A549 (cell line): ENCODE measurements around the gene OR4D2. TPM values are rescaled to one million over a fixed set of nuclear protein-coding genes. Genes with fewer than 3 reads are reported as not detected.

ENCODE experiments used
- ATAC-seq, 2 experiments: fragments of 200-7000 bp in 1 of 2; fragments of >200 bp in 1 of 2; cut with Nextera tagmentation in 1 of 2; cut with Tn5 transposase in 1 of 2; 3 replicates each; pipeline versions ENCODE4 v1.8.0 to v1.9.1; 2018 to 2020; ENCODE audit warnings: mild to moderate bottlenecking in 1 of 2, moderate library complexity in 1 of 2
- CTCF ChIA-PET: fragments of 300-600 bp; sonication (Branson Sonifier 250); formaldehyde crosslinking; extraction: SDS; loops from one replicate; lab custom pipeline; 2021; ENCODE audit warnings: antibody characterized with exemption, inconsistent platforms; lab: Yijun Ruan, JAX
- POLR2A ChIA-PET: fragments of 350-600 bp; formaldehyde crosslinking; extraction: SDS; loops from one replicate; lab custom pipeline; 2021; ENCODE audit warnings: antibody characterized with exemption, inconsistent platforms; lab: Yijun Ruan, JAX
- DNase-seq, 2 experiments: peaks; one replicate each; pipeline versions ENCODE4 v3.0.0 to v3.0.0-alpha.2; 2011 to 2016; ENCODE audit warnings: low read depth in 1 of 2, low spot score in 1 of 2
- FAIRE-seq: peaks from 2 replicates; lab custom pipeline; 2011; peaks lifted over from hg19 to GRCh38; lab: Jason Lieb, UNC
- H3K27ac ChIP-seq, 2 experiments: fragments of >200 bp; sonication (Bioruptor Twin); formaldehyde crosslinking; 3 replicates each; pipeline ENCODE4 v1.5.1; 2016 to 2017
- H3K4me1 ChIP-seq: fragments of >200 bp; sonication (Bioruptor Twin); formaldehyde crosslinking; 3 replicates; pipeline ENCODE4 v1.6.1; 2016
- H3K4me2 ChIP-seq: fragments of >200 bp; sonication (Bioruptor Twin); formaldehyde crosslinking; 3 replicates; pipeline ENCODE4 v1.6.1; 2016
- H3K4me3 ChIP-seq: fragments of >200 bp; sonication (Bioruptor Twin); formaldehyde crosslinking; 3 replicates; pipeline ENCODE4 v1.5.1; 2016
- H3K9me3 ChIP-seq: fragments of >200 bp; sonication (Bioruptor Twin); formaldehyde crosslinking; 3 replicates; pipeline ENCODE4 v1.6.1; 2016
- BCL3 ChIP-seq: fragments of >200 bp; sonication (Bioruptor Twin); formaldehyde crosslinking; IDR thresholded peaks from 3 replicates; pipeline ENCODE4 v1.6.1; 2016
- CBX2 ChIP-seq: fragments of 200-600 bp; sonication (generic); IDR thresholded peaks from 2 replicates; pipeline ENCODE4 v1.6.1; 2016; ENCODE audit warnings: low read depth, mild to moderate bottlenecking, borderline replicate concordance
- CHD2 ChIP-seq: fragments of 150-350 bp; IDR thresholded peaks from 2 replicates; pipeline ENCODE4 v1.6.1; 2014; ENCODE audit warnings: low read length; ENCODE audit not compliant: partially characterized antibody
- CHD4 ChIP-seq: fragments of 200-600 bp; sonication (generic); IDR thresholded peaks from 2 replicates; pipeline ENCODE4 v1.6.1; 2016; ENCODE audit warnings: antibody characterized with exemption, mild to moderate bottlenecking, borderline replicate concordance
- EP300 ChIP-seq, 2 experiments: fragments of >200 bp; sonication (Bioruptor Twin); formaldehyde crosslinking; IDR thresholded peaks; 2 replicates in 1 of 2; 3 replicates in 1 of 2; pipeline ENCODE4 v1.6.1; 2016 to 2017
- FOSB ChIP-seq: fragments of 250-450 bp; sonication (Bioruptor Pico); IDR thresholded peaks from 2 replicates; pipeline ENCODE4 v1.5.0; 2020; ENCODE audit warnings: mild to moderate bottlenecking, moderate library complexity
- FOSL2 ChIP-seq, 2 experiments: fragments of 450-650 bp in 1 of 2; fragments of >200 bp in 1 of 2; sonication (Bioruptor Twin) in 1 of 2; formaldehyde crosslinking; IDR thresholded peaks; 2 replicates each; pipeline versions ENCODE4 v1.5.0 to v1.6.1; 2016 to 2020; ENCODE audit warnings: mild to moderate bottlenecking in 1 of 2, moderate library complexity in 1 of 2
- FOXS1 ChIP-seq: fragments of 250-450 bp; sonication (Bioruptor Pico); IDR thresholded peaks from 2 replicates; pipeline ENCODE4 v1.5.0; 2020; ENCODE audit warnings: mild to moderate bottlenecking, moderate library complexity
- HOXA7 ChIP-seq: fragments of 250-450 bp; sonication (Bioruptor Pico); IDR thresholded peaks from 2 replicates; pipeline ENCODE4 v1.5.0; 2020; ENCODE audit warnings: mild to moderate bottlenecking, moderate library complexity
- HOXB13 ChIP-seq: fragments of 250-450 bp; sonication (Bioruptor Pico); IDR thresholded peaks from 2 replicates; pipeline ENCODE4 v1.5.0; 2020; ENCODE audit warnings: low read depth, mild to moderate bottlenecking, moderate library complexity
- JUNB ChIP-seq: fragments of >200 bp; sonication (Bioruptor Twin); formaldehyde crosslinking; IDR thresholded peaks from 2 replicates; pipeline ENCODE4 v1.6.1; 2016
- MAX ChIP-seq: IDR thresholded peaks from 2 replicates; pipeline ENCODE4 v1.6.1; 2012
- MYC ChIP-seq: IDR thresholded peaks from 2 replicates; pipeline ENCODE4 v1.6.1; 2012; ENCODE audit warnings: mild to moderate bottlenecking, inconsistent platforms, low read length, improper control_type of control experiment, borderline replicate concordance
- NFE2L2 ChIP-seq: fragments of 150-350 bp; conservative IDR thresholded peaks from 2 replicates; pipeline ENCODE4 v1.6.1; 2014; ENCODE audit warnings: low read length
- NR3C1 ChIP-seq: fragments of >200 bp; sonication (Bioruptor Twin); formaldehyde crosslinking; IDR thresholded peaks from 3 replicates; pipeline ENCODE4 v1.6.1; 2017
- PHF8 ChIP-seq: fragments of 200-600 bp; sonication (generic); IDR thresholded peaks from 2 replicates; pipeline ENCODE4 v1.6.1; 2016; ENCODE audit warnings: low read depth, mild to moderate bottlenecking, antibody characterized with exemption, moderate library complexity, borderline replicate concordance
- RAD21 ChIP-seq, 2 experiments: fragments of >200 bp in 1 of 2; sonication (Bioruptor Twin) in 1 of 2; formaldehyde crosslinking in 1 of 2; IDR thresholded peaks in 1 of 2; conservative IDR thresholded peaks in 1 of 2; 2 replicates in 1 of 2; 3 replicates in 1 of 2; pipeline ENCODE4 v1.6.1; 2012 to 2018; ENCODE audit warnings: inconsistent platforms in 1 of 2
- RARB ChIP-seq: fragments of 250-450 bp; sonication (Bioruptor Pico); IDR thresholded peaks from 2 replicates; pipeline ENCODE4 v1.8.0; 2021; ENCODE audit warnings: mild to moderate bottlenecking, moderate library complexity
- SMC3 ChIP-seq: fragments of >200 bp; sonication (Bioruptor Twin); formaldehyde crosslinking; IDR thresholded peaks from 3 replicates; pipeline ENCODE4 v1.6.1; 2018; ENCODE audit warnings: inconsistent platforms
- USF2 ChIP-seq: fragments of 450-650 bp; IDR thresholded peaks from 2 replicates; pipeline ENCODE4 v1.6.1; 2014; ENCODE audit warnings: antibody characterized with exemption
- ZC3H11A ChIP-seq: fragments of 450-650 bp; IDR thresholded peaks from 2 replicates; pipeline ENCODE4 v1.6.1; 2014; ENCODE audit warnings: antibody characterized with exemption, mild to moderate bottlenecking
- ZFP36 ChIP-seq: fragments of 450-650 bp; IDR thresholded peaks from 2 replicates; pipeline ENCODE4 v1.6.1; 2014; ENCODE audit warnings: borderline replicate concordance; ENCODE audit not compliant: partially characterized antibody
- WGBS: methylation state at CpG from one replicate; pipeline ENCODE4 v1.1.6; 2017; ENCODE audit errors: missing lambda C conversion rate; 5-methylcytosine and 5-hydroxymethylcytosine counted together
- polyA plus RNA-seq, 4 experiments: library from polyadenylated mRNA; depleted of rRNA in 3 of 4; stranded (reverse); fragments of >200 nt; fragmentation: RNase III in 1 of 4; extraction: RNeasy Plus Mini Kit Qiagen cat#74134 plus additional on column Dnase treatment in 1 of 4; gene quantifications; 2 replicates in 3 of 4; 3 replicates in 1 of 4; pipeline ENCODE4 v1.2.3, GENCODE V29; 2011 to 2017
- TF ChIP-seq, protein P1 (sequence below): fragments of >200 bp; sonication (Bioruptor Twin); formaldehyde crosslinking; IDR thresholded peaks from 3 replicates; pipeline ENCODE4 v1.5.1; 2016

OR4D2 gene
- polyA plus RNA-seq, 2 of the 4 experiments (the other 2 are of a cell fraction), result not detected

- Histone ChIP-seq H3K4me2 (no peak overlapping the region), H3K4me1 (no peaks in the 10 kb centered on the region), H3K9me3 (no peaks in the 10 kb centered on the region), H3K27ac (no peak overlapping the region), H3K4me3 (no peak overlapping the region)
- ChIA-PET CTCF (interaction anchor here (0.6 to 1.1 kb wide), 2 partner anchors 24 to 40 kb away, joined by 3 read pairs; no protein-coding TSS in a partner anchor), POLR2A (no interaction called here)
- 46% methylated on average over 7 of the region's 7 CpGs for WGBS
- ATAC-seq (no peak), FAIRE-seq (no peak), DNase-seq (no peak)
- TF ChIP-seq NFE2L2 (no peak), NR3C1 (no peak), CBX2 (no peak), ZFP36 (peak; percentile 65), CHD4 (no peak), PHF8 (no peak), BCL3 (no peak)
Observed at GRCh38 chr17:58196610-58197009, 29.8 kb downstream of the OR4D2 start.

DNA sequence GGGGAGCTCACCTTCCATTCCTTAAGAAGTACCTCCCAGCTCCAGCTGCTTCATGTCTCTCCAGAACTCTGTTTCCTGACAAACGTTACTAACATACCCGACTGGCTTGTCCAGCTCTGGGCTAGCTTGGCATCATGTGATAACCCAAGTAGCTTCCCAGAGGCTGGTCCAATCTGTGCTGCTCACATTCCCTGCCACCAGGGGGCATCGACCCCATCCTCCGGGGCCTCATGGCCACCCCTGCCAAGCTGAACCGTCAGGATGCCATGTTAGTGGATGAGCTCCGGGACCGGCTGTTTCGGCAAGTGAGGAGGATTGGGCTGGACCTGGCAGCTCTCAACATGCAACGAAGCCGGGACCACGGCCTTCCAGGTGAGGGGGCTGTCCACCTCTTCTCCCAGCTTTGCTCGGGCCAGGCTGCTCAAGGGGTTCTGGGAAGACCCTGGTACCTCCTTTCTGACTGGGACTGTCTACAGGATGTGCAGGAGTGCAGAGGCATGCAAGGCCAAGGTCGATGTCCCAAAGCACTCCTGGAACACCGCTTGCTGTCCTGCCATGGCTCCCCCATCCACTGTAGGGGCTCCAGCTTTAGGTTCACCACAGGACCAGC, 33.3 kb downstream of the OR4D2 start:
- DNase-seq (peak; percentile 80 to 89), FAIRE-seq (no peak), ATAC-seq (peak; percentile 86 to 98)
- CTCF ChIA-PET, result interaction anchor here (0.6 to 5.7 kb wide), 28 partner anchors 10 to 953 kb away, joined by 3 to 55 read pairs (median 4); partner anchors contain the start of genes EPX, LPO and MKS1
- Histone ChIP-seq H3K4me3 (no peak overlapping the region), H3K9me3 (no peaks in the 10 kb centered on the region), H3K27ac (0 out of 6 replicates have a peak overlapping the region, but pooled peaks of 1 of the 2 experiments have one; percentile 23), H3K4me1 (no peaks in the 10 kb centered on the region), H3K4me2 (peak overlapping the region; percentile 67)
- TF ChIP-seq FOSB (CRISPR knock-in tag) (no peak), USF2 (peak; percentile 52), FOXS1 (CRISPR knock-in tag) (no peak), RAD21 (conservative IDR thresholded peaks at IDR 0.05 in 1 of 2, IDR thresholded peaks at IDR 0.05 in 1 of 2) (peak in 1 of 2 experiments; percentile 57; a peak in 3 of 5 replicates), MAX (peak; percentile 79), NFE2L2 (no peak), EP300 (IDR thresholded peaks at IDR 0.05) (no peak), RARB (no peak), HOXB13 (CRISPR knock-in tag) (no peak), CHD2 (no peak), ZC3H11A (no peak), JUNB (no peak), HOXA7 (CRISPR knock-in tag) (no peak), CHD4 (no peak), MYC (peak; percentile 59; the same call in 1 of the 2 replicates), SMC3 (peak; percentile 48; the same call in 2 of the 3 replicates), NR3C1 (no peak), FOSL2 (IDR thresholded peaks at IDR 0.05) (no peak), FOSL2 (CRISPR knock-in tag; IDR thresholded peaks at IDR 0.05) (no peak)
- TF ChIP-seq, protein P1, sequence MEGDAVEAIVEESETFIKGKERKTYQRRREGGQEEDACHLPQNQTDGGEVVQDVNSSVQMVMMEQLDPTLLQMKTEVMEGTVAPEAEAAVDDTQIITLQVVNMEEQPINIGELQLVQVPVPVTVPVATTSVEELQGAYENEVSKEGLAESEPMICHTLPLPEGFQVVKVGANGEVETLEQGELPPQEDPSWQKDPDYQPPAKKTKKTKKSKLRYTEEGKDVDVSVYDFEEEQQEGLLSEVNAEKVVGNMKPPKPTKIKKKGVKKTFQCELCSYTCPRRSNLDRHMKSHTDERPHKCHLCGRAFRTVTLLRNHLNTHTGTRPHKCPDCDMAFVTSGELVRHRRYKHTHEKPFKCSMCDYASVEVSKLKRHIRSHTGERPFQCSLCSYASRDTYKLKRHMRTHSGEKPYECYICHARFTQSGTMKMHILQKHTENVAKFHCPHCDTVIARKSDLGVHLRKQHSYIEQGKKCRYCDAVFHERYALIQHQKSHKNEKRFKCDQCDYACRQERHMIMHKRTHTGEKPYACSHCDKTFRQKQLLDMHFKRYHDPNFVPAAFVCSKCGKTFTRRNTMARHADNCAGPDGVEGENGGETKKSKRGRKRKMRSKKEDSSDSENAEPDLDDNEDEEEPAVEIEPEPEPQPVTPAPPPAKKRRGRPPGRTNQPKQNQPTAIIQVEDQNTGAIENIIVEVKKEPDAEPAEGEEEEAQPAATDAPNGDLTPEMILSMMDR, result peak; percentile 64
- 28% methylated on average over 11 of the region's 14 CpGs for WGBS
- POLR2A ChIA-PET, result no interaction called here
